Measurements from ENCODE around the gene ADPRM. TPM values are rescaled to one million over a fixed set of nuclear protein-coding genes. Genes with fewer than 3 reads are reported as not detected.

Gene ADPRM
- total and polyA plus RNA-seq, 2 donors (not counting 3 experiments of a cell fraction or from before 2014, with no cell fraction given): 7.4 to 7.6 TPM

DNA sequence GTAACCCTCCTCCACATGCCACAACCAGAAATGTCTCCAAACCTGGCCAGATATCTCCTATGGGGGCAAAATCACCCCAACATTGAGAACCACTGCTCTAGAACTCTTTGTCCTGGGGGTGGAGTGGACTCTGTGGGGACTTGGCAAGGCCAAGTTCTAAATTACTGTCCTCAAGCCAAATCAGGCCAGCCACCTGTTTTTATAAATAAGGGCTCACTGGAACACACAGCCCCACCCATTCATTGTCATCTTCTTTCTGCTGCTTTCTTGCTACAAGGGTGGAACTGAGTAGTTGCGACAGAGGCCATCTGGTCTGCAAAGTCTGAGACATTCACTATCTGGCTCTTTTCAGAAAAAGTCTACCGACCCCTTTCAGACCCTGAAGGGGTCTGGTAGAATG, 59.2 kb downstream of the ADPRM start:
- H3K27me3 ChIP-seq (ENCODE audit: control insufficient read depth in 2 of 2, insufficient read depth in 2 of 2, low read length in 2 of 2): no peaks in the 10 kb centered on the region
- ChIA-PET POLR2A (no interaction called here), CTCF (no interaction called here)
- intact Hi-C loops (cut with micrococcal nuclease): no loop called here
- H2AFZ ChIP-seq (ENCODE audit: low read depth, low read length): no peak overlapping the region
- H3K4me3 ChIP-seq (replicated peaks in 1 of 3; ENCODE audit: insufficient read depth in 1 of 3, low read depth in 1 of 3, low read length in 3 of 3): no peak overlapping the region
- H3K9me3 ChIP-seq (replicated peaks; ENCODE audit: control insufficient read depth, insufficient read depth, low read length): no peaks in the 10 kb centered on the region
- H3K27ac ChIP-seq (ENCODE audit: insufficient read depth, low read depth, low read length): no peak overlapping the region
- no peaks in the 10 kb centered on the region for H3K36me3 ChIP-seq (ENCODE audit: control insufficient read depth in 2 of 2, extremely low read depth in 1 of 2, insufficient read depth in 2 of 2, low read length in 2 of 2)
- no peaks in the 10 kb centered on the region for H3K79me2 ChIP-seq (ENCODE audit: control insufficient read depth, insufficient read depth, low read length)
- H3K4me1 ChIP-seq (ENCODE audit: control insufficient read depth, extremely low read depth, insufficient read depth, low read length): no peaks in the 10 kb centered on the region
- DNase-seq (ENCODE audit: low read depth, low spot score): no peak
- H3K4me2 ChIP-seq (ENCODE audit: insufficient read depth, low read length): no peak overlapping the region
- TF ChIP-seq FOS (IDR thresholded peaks at IDR 0.05; ENCODE audit: borderline replicate concordance, insufficient read depth, low read length) (no peak), EZH2 (IDR thresholded peaks at IDR 0.05; ENCODE audit: borderline replicate concordance, low read depth, low read length, severe bottlenecking) (no peak), POLR2A (IDR thresholded peaks at IDR 0.05; ENCODE audit: low read depth, low read length) (no peak), JUN (IDR thresholded peaks at IDR 0.05; ENCODE audit: borderline replicate concordance, insufficient read depth, insufficient read length, low read depth) (no peak), CTCF (IDR thresholded peaks at IDR 0.05; ENCODE audit: extremely low read depth in 1 of 2, insufficient read depth in 1 of 2, low read depth in 1 of 2, low read length in 2 of 2) (no peak), GATA2 (IDR thresholded peaks at IDR 0.05; ENCODE audit: insufficient read depth, insufficient read length, low read depth, low read length) (no peak), MYC (IDR thresholded peaks at IDR 0.05; ENCODE audit: low read depth, low read length) (no peak), POLR2AphosphoS5 (IDR thresholded peaks at IDR 0.05; ENCODE audit: insufficient read depth, low read depth, low read length) (no peak)
- TF ChIP-seq, protein P1, sequence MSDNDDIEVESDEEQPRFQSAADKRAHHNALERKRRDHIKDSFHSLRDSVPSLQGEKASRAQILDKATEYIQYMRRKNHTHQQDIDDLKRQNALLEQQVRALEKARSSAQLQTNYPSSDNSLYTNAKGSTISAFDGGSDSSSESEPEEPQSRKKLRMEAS (IDR thresholded peaks at IDR 0.05; ENCODE audit: insufficient read depth, insufficient read length): no peak
- no TSS peak for BruUV-seq (replicated peaks)
- no peak overlapping the region for H3K9ac ChIP-seq (replicated peaks; ENCODE audit: extremely low read depth, insufficient read depth, low read length)
- dilution Hi-C loops (cut with MboI; ENCODE audit: extremely low pct_ligation_motif_present, low sequenced_read_pairs): no loop called here
- no peaks in the 10 kb centered on the region for H4K20me1 ChIP-seq (replicated peaks; ENCODE audit: control insufficient read depth, extremely low read depth, insufficient read depth, low read length)
- H3K9me1 ChIP-seq (replicated peaks; ENCODE audit: control insufficient read depth, extremely low read depth, insufficient read depth, low read length): no peaks in the 10 kb centered on the region
- FAIRE-seq: no peak

Measured in endothelial cell of umbilical vein (primary cell).